Suprapubic skin (tissue), 4 donors: Measurements from ENCODE around the gene NALF2. TPM values are rescaled to one million over a fixed set of nuclear protein-coding genes. Genes with fewer than 3 reads are reported as not detected.

ENCODE experiments used
- DNase-seq, 2 donors: peaks; one replicate each; pipeline ENCODE4 v3.0.0-alpha.2; 2019; ENCODE audit warnings: low spot score in 2 of 2
- H3K27ac ChIP-seq: fragments of 200-600 bp; sonication (generic); one replicate; pipeline ENCODE4 v1.5.1; 2019
- H3K27me3 ChIP-seq: fragments of 200-600 bp; sonication (generic); one replicate; pipeline ENCODE4 v1.5.1; 2019
- H3K36me3 ChIP-seq: fragments of 200-600 bp; sonication (generic); one replicate; pipeline ENCODE4 v1.5.1; 2019
- H3K4me1 ChIP-seq: fragments of 200-600 bp; sonication (generic); one replicate; pipeline ENCODE4 v1.5.1; 2019
- H3K4me3 ChIP-seq: fragments of 200-600 bp; sonication (generic); one replicate; pipeline ENCODE4 v1.5.1; 2019; ENCODE audit warnings: mild to moderate bottlenecking
- H3K9me3 ChIP-seq: fragments of 200-600 bp; sonication (generic); one replicate; pipeline ENCODE4 v1.5.1; 2019
- CTCF ChIP-seq, 2 donors: fragments of 200-600 bp in 1 of 2; fragments of 450-650 bp in 1 of 2; sonication (generic) in 1 of 2; IDR thresholded peaks; one replicate each; pipeline ENCODE4 v1.5.1; 2016 to 2019; ENCODE audit warnings: antibody characterized with exemption in 2 of 2, mild to moderate bottlenecking in 1 of 2, moderate library complexity in 1 of 2
- EP300 ChIP-seq: sonication (generic); formaldehyde crosslinking; IDR thresholded peaks from one replicate; pipeline ENCODE4 v1.6.1; 2017; ENCODE audit warnings: antibody characterized with exemption
- POLR2A ChIP-seq, 2 donors: fragments of 450-650 bp; IDR thresholded peaks; one replicate each; pipeline ENCODE4 v1.6.1; 2017; ENCODE audit warnings: antibody characterized with exemption in 2 of 2, mild to moderate bottlenecking in 2 of 2, moderate library complexity in 2 of 2
- POLR2AphosphoS5 ChIP-seq, 3 donors: sonication (generic); formaldehyde crosslinking; IDR thresholded peaks; one replicate each; pipeline ENCODE4 v1.6.1; 2017; ENCODE audit warnings: antibody characterized with exemption in 3 of 3
- WGBS: methylation state at CpG from one replicate; pipeline ENCODE4 v1.1.5; 2018; 5-methylcytosine and 5-hydroxymethylcytosine counted together
- total RNA-seq, 4 donors: library from RNA; depleted of rRNA; stranded (reverse); fragments of >200 nt; gene quantifications; one replicate each; pipeline ENCODE4 v1.1.0, GENCODE V29; 2016

The NALF2 gene
- under 1 TPM in 1 of 4 donors, not detected in 3; 0.10 TPM for total RNA-seq

GRCh38 chrX:69503782-69504625 lies at the start of gene NALF2:
Gene NALF2 (plus strand): TSS chrX:69504326. CDS start chrX:69505283, 957 bp downstream.
- Histone ChIP-seq H3K27me3 (peaks cover 39% of the 10 kb centered on the region), H3K4me1 (peaks cover 14% of the 10 kb centered on the region), H3K9me3 (no peaks in the 10 kb centered on the region), H3K27ac (no peak within 1 kb of the TSS), H3K36me3 (no peaks in the 10 kb centered on the region), H3K4me3 (peak within 1 kb of the TSS; percentile 53)
- 51% methylated on average over 19 of the region's 66 CpGs for WGBS
- DNase-seq: no peak
- TF ChIP-seq POLR2AphosphoS5 (IDR thresholded peaks at IDR 0.05): no peak
- no peak for TF ChIP-seq EP300
- TF ChIP-seq POLR2A (IDR thresholded peaks at IDR 0.05): no peak
- no peak for TF ChIP-seq CTCF (IDR thresholded peaks at IDR 0.05)

GRCh38 chrX:69457756-69458155 lies 46.4 kb upstream of the NALF2 start:
- no peaks in the 10 kb centered on the region for H3K27me3 ChIP-seq
- no peaks in the 10 kb centered on the region for H3K4me1 ChIP-seq
- H3K9me3 ChIP-seq: no peaks in the 10 kb centered on the region
- H3K27ac ChIP-seq: no peak overlapping the region
- H3K36me3 ChIP-seq: no peaks in the 10 kb centered on the region
- 67% methylated on average over 6 of the region's 6 CpGs for WGBS
- TF ChIP-seq EP300: no peak
- TF ChIP-seq CTCF (IDR thresholded peaks at IDR 0.05): no peak
- TF ChIP-seq POLR2AphosphoS5 (IDR thresholded peaks at IDR 0.05): no peak
- no peak for TF ChIP-seq POLR2A (IDR thresholded peaks at IDR 0.05)
- DNase-seq: no peak
- H3K4me3 ChIP-seq: no peak overlapping the region

GRCh38 chrX:69466546-69466945 lies 37.6 kb upstream of the NALF2 start:
- Histone ChIP-seq H3K27ac (no peak overlapping the region), H3K9me3 (no peaks in the 10 kb centered on the region), H3K4me3 (no peak overlapping the region), H3K36me3 (no peaks in the 10 kb centered on the region), H3K27me3 (no peaks in the 10 kb centered on the region), H3K4me1 (no peaks in the 10 kb centered on the region)
- TF ChIP-seq POLR2AphosphoS5 (IDR thresholded peaks at IDR 0.05): no peak
- TF ChIP-seq EP300: no peak
- no peak for TF ChIP-seq CTCF (IDR thresholded peaks at IDR 0.05)
- TF ChIP-seq POLR2A (IDR thresholded peaks at IDR 0.05): no peak
- no peak for DNase-seq
- 76% methylated on average over 1 of the region's 1 CpG for WGBS

DNA sequence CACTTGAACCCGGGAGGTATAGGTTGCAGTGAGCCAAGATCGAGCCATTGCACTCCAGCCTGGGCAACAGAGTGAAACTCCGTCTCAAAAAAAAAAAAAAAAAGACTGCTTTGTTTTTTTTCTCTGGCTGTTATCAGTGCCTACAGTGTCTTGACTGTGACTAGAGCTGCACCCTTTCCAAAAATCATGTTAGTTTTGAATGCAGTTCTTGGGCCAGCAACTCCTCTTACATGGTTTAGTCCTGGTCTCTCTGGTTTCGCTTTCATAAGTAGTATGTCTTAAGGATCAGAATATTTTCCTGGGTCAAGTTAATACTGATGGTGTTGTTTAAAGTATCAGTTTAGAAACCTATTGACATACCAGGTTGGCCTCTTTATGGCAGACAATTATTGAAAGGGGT lies 34.2 kb upstream of the NALF2 start:
- no peak for DNase-seq
- no peaks in the 10 kb centered on the region for H3K36me3 ChIP-seq
- no peaks in the 10 kb centered on the region for H3K9me3 ChIP-seq
- TF ChIP-seq POLR2AphosphoS5 (IDR thresholded peaks at IDR 0.05) (no peak), CTCF (IDR thresholded peaks at IDR 0.05) (no peak), POLR2A (IDR thresholded peaks at IDR 0.05) (no peak), EP300 (no peak)
- 83% methylated on average over 4 of the region's 4 CpGs for WGBS
- H3K27me3 ChIP-seq: no peaks in the 10 kb centered on the region
- no peak overlapping the region for H3K27ac ChIP-seq
- no peak overlapping the region for H3K4me3 ChIP-seq
- H3K4me1 ChIP-seq: no peaks in the 10 kb centered on the region

DNA sequence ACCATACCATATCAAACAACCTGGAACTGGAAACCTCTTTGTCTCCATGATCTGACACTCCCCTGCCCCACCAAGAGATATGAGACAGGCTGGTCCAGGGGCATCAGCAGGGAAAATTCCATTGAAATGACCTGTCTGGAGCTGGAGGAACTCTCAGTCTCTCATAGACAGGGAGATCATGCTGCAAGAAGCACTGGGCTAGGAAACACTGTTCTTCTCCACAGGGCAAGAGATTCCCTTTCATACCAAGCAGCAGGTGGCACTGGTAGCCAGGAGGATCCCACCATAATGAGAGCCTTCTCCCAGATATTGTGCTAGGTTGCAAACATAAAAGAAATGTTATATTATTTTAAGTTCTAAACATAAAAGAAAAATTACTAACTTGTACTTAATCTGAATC lies 14.5 kb upstream of the NALF2 start:
- Histone ChIP-seq H3K4me3 (no peak overlapping the region), H3K9me3 (no peaks in the 10 kb centered on the region), H3K27me3 (no peaks in the 10 kb centered on the region), H3K36me3 (no peaks in the 10 kb centered on the region), H3K27ac (no peak overlapping the region), H3K4me1 (no peaks in the 10 kb centered on the region)
- TF ChIP-seq CTCF (IDR thresholded peaks at IDR 0.05) (no peak), EP300 (no peak), POLR2A (IDR thresholded peaks at IDR 0.05) (no peak), POLR2AphosphoS5 (IDR thresholded peaks at IDR 0.05) (no peak)
- no peak for DNase-seq
